ENCODE results near the gene POLR1F. TPM values are rescaled to one million over a fixed set of nuclear protein-coding genes. Genes with fewer than 3 reads are reported as not detected.

Gene POLR1F
- total RNA-seq, 1 experiment from 2014 or later, result 24.9 TPM

GRCh38 chr7:19675816-19676215 lies 33.0 kb downstream of the POLR1F start:
- Histone ChIP-seq H3K27me3 (ENCODE audit: insufficient read depth, low read length) (no peaks in the 10 kb centered on the region), H4K5ac (ENCODE audit: insufficient read length, low read depth, low read length) (no peak overlapping the region), H2BK20ac (ENCODE audit: low read depth, low read length, poor library complexity, severe bottlenecking) (no peak overlapping the region), H3K14ac (ENCODE audit: insufficient read depth, low read length) (no peak overlapping the region), H4K91ac (ENCODE audit: insufficient read length, low read depth, low read length) (no peak overlapping the region), H2BK120ac (ENCODE audit: low read depth, low read length, poor library complexity, severe bottlenecking) (no peak overlapping the region), H3K27ac (ENCODE audit: insufficient read length, low read depth, low read length) (no peak overlapping the region), H2BK15ac (ENCODE audit: low read depth, low read length) (no peak overlapping the region), H2BK12ac (ENCODE audit: insufficient read length, low read depth, low read length) (no peak overlapping the region), H3K4ac (ENCODE audit: low read depth, low read length) (no peak overlapping the region), H3K56ac (ENCODE audit: insufficient read length, low read depth, low read length) (no peak overlapping the region), H3K4me1 (ENCODE audit: insufficient read depth, low read length) (no peaks in the 10 kb centered on the region), H2AFZ (ENCODE audit: low read length) (no peak overlapping the region), H3K79me1 (ENCODE audit: insufficient read depth, low read depth, low read length, poor library complexity, severe bottlenecking) (no peaks in the 10 kb centered on the region), H3T11ph (ENCODE audit: low read length) (no peak overlapping the region), H4K8ac (replicated peaks; ENCODE audit: insufficient read length, low read depth, low read length) (no peak overlapping the region), H3K9ac (ENCODE audit: extremely low read depth, insufficient read length, low read length) (no peak overlapping the region), H3K23ac (ENCODE audit: insufficient read length, low read depth, low read length) (no peak overlapping the region), H3K79me2 (ENCODE audit: insufficient read depth, low read length) (no peaks in the 10 kb centered on the region), H4K20me1 (ENCODE audit: control insufficient read depth, insufficient read depth, insufficient read length) (no peaks in the 10 kb centered on the region), H3K23me2 (ENCODE audit: insufficient read length, low read depth, low read length, poor library complexity, severe bottlenecking) (no peaks in the 10 kb centered on the region), H3K4me2 (ENCODE audit: insufficient read depth, insufficient read length, low read length) (no peak overlapping the region), H2AK5ac (ENCODE audit: insufficient read length, low read length) (no peak overlapping the region), H3K9me3 (ENCODE audit: control insufficient read depth, low read depth, low read length) (no peaks in the 10 kb centered on the region), H2BK5ac (ENCODE audit: insufficient read length, low read length) (no peak overlapping the region), H3K18ac (ENCODE audit: insufficient read length, low read depth, low read length) (no peak overlapping the region)
- H3K27ac Mint-ChIP-seq, result no peak overlapping the region
- no peak overlapping the region for H3K4me3 Mint-ChIP-seq
- H3K27me3 Mint-ChIP-seq (ENCODE audit: low read depth), result no peaks in the 10 kb centered on the region
- no peaks in the 10 kb centered on the region for H3K9me3 Mint-ChIP-seq
- DNase-seq, result no peak
- H3K36me3 Mint-ChIP-seq (ENCODE audit: insufficient read depth in 1 of 3, low read depth in 3 of 3), result no peaks in the 10 kb centered on the region
- H3K4me1 Mint-ChIP-seq, result peaks cover 0 to under 1% of the 10 kb centered on the region in 2 experiments; a peak in 2 of 4 replicates
- WGBS (ENCODE audit: extremely low coverage, insufficient read length, low lambda C conversion rate), result no CpG with 5 or more reads among the region's 1 CpG
- no peak for TF ChIP-seq CTCF (conservative IDR thresholded peaks at IDR 0.05)

Measured in H9 (cell line).